ENCODE data around the gene ANKRD9. TPM values are rescaled to one million over a fixed set of nuclear protein-coding genes. Genes with fewer than 3 reads are reported as not detected.
A peak's percentile ranks its signal among the peaks of the same experiment; 100 is the strongest.

The ANKRD9 gene
- total RNA-seq, 1 donor from 2014 or later = 18.0 TPM

- TF ChIP-seq CTCF (IDR thresholded peaks at IDR 0.05) = no peak
- Mint-ChIP-seq H3K9me3 (ENCODE audit: low read depth) (no peaks in the 10 kb centered on the region), H3K4me3 (ENCODE audit: unreplicated experiment) (no peak overlapping the region), H3K4me1 (ENCODE audit: low read depth) (peaks cover 13% of the 10 kb centered on the region), H3K27me3 (ENCODE audit: low read depth) (no peaks in the 10 kb centered on the region), H3K36me3 (ENCODE audit: low read depth) (peaks cover 34% of the 10 kb centered on the region), H3K27ac (ENCODE audit: unreplicated experiment) (peak overlapping the region; percentile 71)
- peak; percentile 46 for DNase-seq (ENCODE audit: low spot score)
These were observed 47.9 kb downstream of the ANKRD9 start for GRCh38 chr14:102461490-102462338.

- H3K27me3 Mint-ChIP-seq (ENCODE audit: low read depth) = no peaks in the 10 kb centered on the region
- no peak overlapping the region for H3K27ac Mint-ChIP-seq (ENCODE audit: unreplicated experiment)
- H3K36me3 Mint-ChIP-seq (ENCODE audit: low read depth) = peaks cover 23% of the 10 kb centered on the region
- peaks cover 11% of the 10 kb centered on the region for H3K4me1 Mint-ChIP-seq (ENCODE audit: low read depth)
- H3K4me3 Mint-ChIP-seq (ENCODE audit: unreplicated experiment) = no peak overlapping the region
- no peak for TF ChIP-seq CTCF (IDR thresholded peaks at IDR 0.05)
- no peak for DNase-seq (ENCODE audit: low spot score)
- no peaks in the 10 kb centered on the region for H3K9me3 Mint-ChIP-seq (ENCODE audit: low read depth)
These were observed 52.1 kb downstream of the ANKRD9 start for GRCh38 chr14:102457509-102457908.

- no peak overlapping the region for H3K27ac Mint-ChIP-seq (ENCODE audit: unreplicated experiment)
- no peak overlapping the region for H3K4me3 Mint-ChIP-seq (ENCODE audit: unreplicated experiment)
- no peaks in the 10 kb centered on the region for H3K27me3 Mint-ChIP-seq (ENCODE audit: low read depth)
- peaks cover 38% of the 10 kb centered on the region for H3K36me3 Mint-ChIP-seq (ENCODE audit: low read depth)
- peak; percentile 29 for DNase-seq (ENCODE audit: low spot score)
- H3K9me3 Mint-ChIP-seq (ENCODE audit: low read depth) = no peaks in the 10 kb centered on the region
- no peak for TF ChIP-seq CTCF (IDR thresholded peaks at IDR 0.05)
- no peaks in the 10 kb centered on the region for H3K4me1 Mint-ChIP-seq (ENCODE audit: low read depth)
These were observed 54.9 kb downstream of the ANKRD9 start for GRCh38 chr14:102454711-102455110.

- DNase-seq (ENCODE audit: low spot score) = peak; percentile 73
- H3K4me3 Mint-ChIP-seq (ENCODE audit: unreplicated experiment) = no peak overlapping the region
- no peaks in the 10 kb centered on the region for H3K4me1 Mint-ChIP-seq (ENCODE audit: low read depth)
- H3K27ac Mint-ChIP-seq (ENCODE audit: unreplicated experiment) = no peak overlapping the region
- no peaks in the 10 kb centered on the region for H3K9me3 Mint-ChIP-seq (ENCODE audit: low read depth)
- no peak for TF ChIP-seq CTCF (IDR thresholded peaks at IDR 0.05)
- H3K27me3 Mint-ChIP-seq (ENCODE audit: low read depth) = no peaks in the 10 kb centered on the region
- peaks cover 30% of the 10 kb centered on the region for H3K36me3 Mint-ChIP-seq (ENCODE audit: low read depth)
These were observed 57.3 kb downstream of the ANKRD9 start for GRCh38 chr14:102452302-102452701.

Small RNA genes within 50 kb of the gene (microRNA-seq; reads per million reads assigned to microRNA genes)
- not detected for gene MIR4309 (ENCODE audit: borderline number of aligned reads)

Other genes starting within 250 kb of the ANKRD9 start
- 3.8 to 10.1 TPM (median 4.5 TPM) in 3 replicates for gene MOK, start 204.6 kb downstream of the ANKRD9 start, total RNA-seq
- gene ZNF839, start 190.0 kb downstream of the ANKRD9 start, total RNA-seq = 8.2 to 11.4 TPM (median 8.2 TPM) in 3 replicates
- 24.1 to 34.3 TPM (median 26.8 TPM) in 3 replicates for gene CINP, start 146.9 kb downstream of the ANKRD9 start, total RNA-seq
- gene TECPR2, start 146.8 kb downstream of the ANKRD9 start, total RNA-seq = 29.0 to 34.4 TPM (median 32.2 TPM) in 3 replicates
- 19.6 to 25.2 TPM (median 23.7 TPM) in 3 replicates for gene RCOR1, start 82.9 kb upstream of the ANKRD9 start, total RNA-seq